ENCODE measurements around the gene UPP2. TPM values are rescaled to one million over a fixed set of nuclear protein-coding genes. Genes with fewer than 3 reads are reported as not detected.

The UPP2 gene
- total and polyA plus RNA-seq, 2 of the 8 experiments (the other 6 are each of a cell fraction or from before 2014, with no cell fraction given): not detected

- TF ChIP-seq CHD7 (IDR thresholded peaks at IDR 0.05; ENCODE audit: insufficient replicate concordance, low read length): no peak
- TF ChIP-seq EGR1 (IDR thresholded peaks at IDR 0.05; ENCODE audit: borderline replicate concordance, low read depth, low read length): no peak
- TF ChIP-seq TBP (IDR thresholded peaks at IDR 0.05; ENCODE audit: low read depth, low read length): no peak
- no peak for TF ChIP-seq KDM1A (IDR thresholded peaks at IDR 0.05; ENCODE audit: borderline replicate concordance, low read length)
- TF ChIP-seq YY1 (IDR thresholded peaks at IDR 0.05; ENCODE audit: low read depth, low read length): no peak
- TF ChIP-seq TAF7 (optimal IDR thresholded peaks at IDR 0.05; ENCODE audit: borderline replicate concordance, low read depth, low read length): no peak
- no peak for TF ChIP-seq CREB1 (IDR thresholded peaks at IDR 0.05)
- TF ChIP-seq ATF3 (IDR thresholded peaks at IDR 0.05; ENCODE audit: insufficient read depth, low read depth, low read length): no peak
- TF ChIP-seq BCL11A (IDR thresholded peaks at IDR 0.05; ENCODE audit: low read depth in 2 of 2, low read length in 2 of 2): no peak
- TF ChIP-seq KDM5A (IDR thresholded peaks at IDR 0.05; ENCODE audit: low read length): no peak
- TF ChIP-seq POU5F1 (IDR thresholded peaks at IDR 0.05; ENCODE audit: low read depth, low read length): no peak
- TF ChIP-seq MAFK (IDR thresholded peaks at IDR 0.05; ENCODE audit: low read depth, low read length): no peak
These were observed 29.8 kb downstream of the UPP2 start (continued) for GRCh38 chr2:158131483-158131912.
